Mesenchymal stem cell (in vitro differentiated cells and primary cell): ENCODE data around the gene GJA5.

Source experiments
- DNase-seq: peaks from one replicate; pipeline ENCODE4 v3.0.0-alpha.2; 2013
- H2AFZ ChIP-seq: one replicate; pipeline ENCODE4 v1.6.1; 2013; ENCODE audit warnings: low read depth, mild to moderate bottlenecking, control low read depth, inconsistent platforms, low read length, moderate library complexity
- H2AK5ac ChIP-seq: 2 replicates; pipeline ENCODE4 v1.6.1; 2013; ENCODE audit warnings: low read length, moderate library complexity, mild to moderate bottlenecking, inconsistent platforms; ENCODE audit not compliant: severe bottlenecking
- H2BK120ac ChIP-seq: one replicate; pipeline ENCODE4 v1.6.1; 2013; ENCODE audit warnings: low read depth, mild to moderate bottlenecking, inconsistent platforms, low read length, moderate library complexity
- H2BK12ac ChIP-seq, 2 experiments: one replicate each; pipeline ENCODE4 v1.6.1; 2013; ENCODE audit warnings: inconsistent platforms in 2 of 2, low read length in 2 of 2, mild to moderate bottlenecking in 2 of 2, moderate library complexity in 2 of 2, control low read depth in 1 of 2
- H2BK15ac ChIP-seq: one replicate; pipeline ENCODE4 v1.6.1; 2013; ENCODE audit warnings: mild to moderate bottlenecking, low read depth, inconsistent platforms; ENCODE audit not compliant: poor library complexity, severe bottlenecking
- H2BK5ac ChIP-seq: 2 replicates; pipeline ENCODE4 v1.6.1; 2013; ENCODE audit warnings: low read depth, mild to moderate bottlenecking, low read length, control low read depth, inconsistent platforms; ENCODE audit not compliant: poor library complexity, severe bottlenecking
- H3K14ac ChIP-seq, 2 experiments: one replicate each; pipeline ENCODE4 v1.6.1; 2013; ENCODE audit warnings: inconsistent platforms in 2 of 2, low read length in 2 of 2, control low read depth in 1 of 2, mild to moderate bottlenecking in 1 of 2, moderate library complexity in 1 of 2
- H3K18ac ChIP-seq, 2 experiments: one replicate each; pipeline ENCODE4 v1.6.1; 2013; ENCODE audit warnings: inconsistent platforms in 2 of 2, low read length in 2 of 2, control low read depth in 1 of 2, low read depth in 1 of 2, mild to moderate bottlenecking in 1 of 2
- H3K23ac ChIP-seq, 2 experiments: one replicate each; pipeline ENCODE4 v1.6.1; 2013; ENCODE audit warnings: inconsistent platforms in 2 of 2, low read length in 2 of 2, mild to moderate bottlenecking in 2 of 2, moderate library complexity in 2 of 2, control low read depth in 1 of 2
- H3K27ac ChIP-seq: 2 replicates; pipeline ENCODE4 v1.5.1; 2013; ENCODE audit warnings: mild to moderate bottlenecking, moderate library complexity, low read length, control low read depth, inconsistent platforms; ENCODE audit not compliant: poor library complexity, severe bottlenecking
- H3K27me3 ChIP-seq, 2 experiments: 2 replicates each; pipeline versions ENCODE4 v1.6.1 to v1.7.0; 2013; ENCODE audit warnings: low read length in 2 of 2, mild to moderate bottlenecking in 2 of 2, moderate library complexity in 2 of 2, control low read depth in 1 of 2, inconsistent platforms in 1 of 2; ENCODE audit not compliant: control insufficient read depth in 1 of 2, insufficient read depth in 1 of 2
- H3K36me3 ChIP-seq, 2 experiments: 2 replicates each; pipeline versions ENCODE4 v1.6.1 to v1.7.0; 2013; ENCODE audit warnings: low read length in 2 of 2, control low read depth in 1 of 2, inconsistent platforms in 1 of 2, low read depth in 1 of 2, mild to moderate bottlenecking in 1 of 2; ENCODE audit not compliant: insufficient read depth in 2 of 2, control insufficient read depth in 1 of 2
- H3K4ac ChIP-seq, 2 experiments: one replicate each; pipeline ENCODE4 v1.6.1; 2013; ENCODE audit warnings: inconsistent platforms in 2 of 2, low read length in 2 of 2, mild to moderate bottlenecking in 2 of 2, moderate library complexity in 2 of 2, control low read depth in 1 of 2, low read depth in 1 of 2
- H3K4me1 ChIP-seq: 2 replicates; pipeline ENCODE4 v1.6.1; 2013; ENCODE audit warnings: low read depth, low read length, control low read depth; ENCODE audit not compliant: control insufficient read depth, insufficient read depth
- H3K4me2 ChIP-seq: 2 replicates; pipeline ENCODE4 v1.6.1; 2013; ENCODE audit warnings: low read length, mild to moderate bottlenecking, inconsistent platforms; ENCODE audit not compliant: poor library complexity, severe bottlenecking
- H3K4me3 ChIP-seq, 2 experiments: 2 replicates each; pipeline versions ENCODE4 v1.5.1 to v1.7.0; 2013; ENCODE audit warnings: low read length in 2 of 2, mild to moderate bottlenecking in 2 of 2, control low read depth in 1 of 2, low read depth in 1 of 2; ENCODE audit not compliant: insufficient read depth in 1 of 2
- H3K79me1 ChIP-seq: replicated peaks from 2 replicates; pipeline ENCODE4 v1.6.1; 2013; ENCODE audit warnings: mild to moderate bottlenecking, control low read depth, low read length, inconsistent platforms; ENCODE audit not compliant: poor library complexity, severe bottlenecking
- H3K9ac ChIP-seq: 2 replicates; pipeline ENCODE4 v1.7.0; 2013; ENCODE audit warnings: mild to moderate bottlenecking, low read length, moderate library complexity
- H3K9me3 ChIP-seq: 2 replicates; pipeline ENCODE4 v1.7.0; 2013; ENCODE audit warnings: mild to moderate bottlenecking, low read length; ENCODE audit not compliant: control insufficient read depth
- H4K8ac ChIP-seq: one replicate; pipeline ENCODE4 v1.6.1; 2013; ENCODE audit warnings: inconsistent platforms, mild to moderate bottlenecking, low read length, moderate library complexity
- H4K91ac ChIP-seq: one replicate; pipeline ENCODE4 v1.6.1; 2013; ENCODE audit warnings: mild to moderate bottlenecking, low read length, inconsistent platforms
- WGBS: methylation state at CpG from one replicate; pipeline ENCODE4 v1.1.7; 2013; ENCODE audit warnings: mixed read lengths; 5-methylcytosine and 5-hydroxymethylcytosine counted together

GJA5 gene

DNA sequence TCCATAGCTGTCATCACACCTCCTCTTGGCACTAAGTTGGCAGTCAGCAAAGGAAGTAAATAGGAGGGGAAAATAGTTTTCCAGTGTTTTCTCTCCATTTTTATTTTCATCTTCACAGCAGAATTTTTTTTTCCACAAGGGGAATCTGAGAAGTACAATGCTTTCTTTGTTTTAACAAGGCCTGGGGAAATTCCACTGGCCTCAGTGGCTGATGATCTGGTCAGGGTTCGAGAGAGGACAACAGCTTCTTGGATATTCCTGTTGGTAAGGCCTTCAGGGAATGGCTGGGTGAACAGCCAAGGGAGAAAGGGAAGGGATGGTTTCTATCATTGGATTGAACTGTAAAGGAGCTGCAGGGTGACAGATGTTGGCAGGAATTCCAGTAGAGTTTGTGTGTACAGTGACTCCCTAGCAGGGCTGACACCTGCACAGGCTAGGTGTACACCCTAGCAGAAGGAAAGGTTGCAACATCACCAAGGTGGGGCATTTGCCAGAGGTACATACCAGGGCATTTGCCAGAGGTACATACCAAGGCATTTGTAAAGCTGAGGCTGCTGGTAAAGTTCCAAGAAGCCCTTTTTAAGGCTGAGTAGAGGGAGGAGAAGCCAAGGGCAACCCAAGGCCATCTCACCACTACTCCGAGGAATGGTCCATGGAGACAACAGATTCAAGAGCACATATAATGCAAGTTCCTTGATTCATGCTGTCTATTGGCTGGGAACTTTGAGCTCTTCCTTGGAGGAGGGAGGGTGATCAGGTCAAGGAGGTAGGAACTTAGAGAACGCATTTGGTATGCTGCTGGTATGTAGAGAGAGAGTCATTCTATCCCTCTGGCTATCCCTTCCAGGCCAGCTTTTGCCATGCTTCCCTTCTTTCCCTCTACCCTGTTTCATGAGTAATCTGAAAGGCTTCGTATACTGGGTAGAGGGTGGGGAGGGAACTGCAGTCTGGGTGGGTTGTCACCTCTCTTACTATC lies 3.1 kb downstream of the GJA5 start:
- H3K27ac ChIP-seq, result no peak overlapping the region
- no peak overlapping the region for H2BK120ac ChIP-seq

DNA sequence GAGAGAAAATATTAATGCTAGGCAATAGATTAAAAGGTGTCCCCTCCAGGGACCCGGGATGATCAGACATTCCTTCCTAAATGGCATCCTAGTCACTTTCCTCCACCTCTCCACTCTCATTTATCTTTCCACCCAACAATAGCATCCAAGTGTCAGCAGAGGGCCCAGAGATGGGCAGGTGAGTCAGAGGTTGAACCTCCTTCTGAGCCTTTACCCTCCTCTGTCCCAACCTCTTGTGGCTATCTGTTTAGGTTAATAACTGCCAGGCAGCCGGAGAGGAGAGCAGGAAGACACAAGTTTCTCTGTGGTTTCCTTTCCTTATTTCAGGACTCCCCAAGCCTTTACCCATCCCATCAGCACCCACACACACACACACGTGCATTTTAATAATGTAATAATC lies 4.1 kb downstream of the GJA5 start:
- Histone ChIP-seq H3K9ac (no peak overlapping the region), H3K4me1 (no peaks in the 10 kb centered on the region), H3K4ac (no peak overlapping the region), H4K8ac (no peak overlapping the region), H3K9me3 (no peaks in the 10 kb centered on the region), H3K23ac (no peak overlapping the region), H2BK12ac (no peak overlapping the region), H3K27me3 (peaks cover 6 to 17% of the 10 kb centered on the region in 2 experiments), H3K4me3 (no peak overlapping the region), H2AK5ac (no peak overlapping the region), H2BK15ac (no peak overlapping the region), H2BK5ac (no peak overlapping the region), H2AFZ (no peak overlapping the region), H3K27ac (no peak overlapping the region), H3K18ac (no peak overlapping the region), H2BK120ac (no peak overlapping the region), H3K36me3 (no peaks in the 10 kb centered on the region), H3K4me2 (no peak overlapping the region), H3K79me1 (no peaks in the 10 kb centered on the region), H4K91ac (no peak overlapping the region), H3K14ac (no peak overlapping the region)
- no peak for DNase-seq
- 88% methylated on average over 3 of the region's 3 CpGs for WGBS

More for the DNA sequence above, 3.1 kb downstream of the GJA5 start:
- Histone ChIP-seq H3K14ac (no peak overlapping the region), H2AFZ (no peak overlapping the region), H3K27me3 (peaks cover 10 to 23% of the 10 kb centered on the region in 2 experiments), H3K4me1 (no peaks in the 10 kb centered on the region), H3K4ac (no peak overlapping the region), H3K9ac (no peak overlapping the region), H3K9me3 (no peaks in the 10 kb centered on the region), H2BK15ac (no peak overlapping the region), H2BK12ac (no peak overlapping the region), H2AK5ac (no peak overlapping the region), H4K91ac (no peak overlapping the region), H4K8ac (no peak overlapping the region), H3K4me2 (no peak overlapping the region), H3K18ac (no peak overlapping the region), H3K79me1 (no peaks in the 10 kb centered on the region), H3K36me3 (no peaks in the 10 kb centered on the region), H2BK5ac (no peak overlapping the region), H3K23ac (no peak overlapping the region), H3K4me3 (no peak overlapping the region)
- no peak for DNase-seq
- WGBS, result 66% methylated on average over 2 of the region's 4 CpGs

DNA sequence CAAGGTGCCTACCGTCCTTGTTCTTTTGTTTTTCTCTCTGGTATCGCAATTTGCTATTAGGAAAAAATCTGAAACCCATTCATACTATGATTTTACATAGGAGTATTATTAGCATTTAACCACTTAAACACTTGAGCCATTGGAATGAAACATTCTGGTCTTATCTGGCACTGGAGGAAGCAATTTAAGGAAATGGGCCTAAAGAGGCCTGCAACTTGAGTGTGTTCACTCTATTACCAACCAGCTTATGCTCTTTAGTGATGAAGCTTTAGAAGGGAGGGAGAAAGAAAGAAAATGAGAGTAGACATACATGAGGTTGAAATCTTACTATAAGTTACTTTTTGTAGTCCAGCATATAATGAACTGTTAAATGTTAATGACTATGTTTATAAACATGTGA lies 5.7 kb downstream of the GJA5 start:
- Histone ChIP-seq H2BK120ac (no peak overlapping the region), H3K4me2 (no peak overlapping the region), H3K4me3 (no peak overlapping the region), H2AK5ac (no peak overlapping the region), H2BK12ac (no peak overlapping the region), H3K36me3 (no peaks in the 10 kb centered on the region), H3K18ac (no peak overlapping the region), H3K79me1 (no peaks in the 10 kb centered on the region), H3K14ac (no peak overlapping the region), H3K27ac (no peak overlapping the region), H3K4me1 (no peaks in the 10 kb centered on the region), H3K27me3 (peaks cover 2 to 3% of the 10 kb centered on the region in 2 experiments), H4K8ac (no peak overlapping the region), H2BK5ac (no peak overlapping the region), H2BK15ac (no peak overlapping the region), H2AFZ (no peak overlapping the region), H3K23ac (no peak overlapping the region), H3K4ac (no peak overlapping the region), H3K9me3 (no peaks in the 10 kb centered on the region), H3K9ac (no peak overlapping the region), H4K91ac (no peak overlapping the region)
- DNase-seq, result no peak
- WGBS, result no CpG with 5 or more reads among the region's 2 CpGs

DNA sequence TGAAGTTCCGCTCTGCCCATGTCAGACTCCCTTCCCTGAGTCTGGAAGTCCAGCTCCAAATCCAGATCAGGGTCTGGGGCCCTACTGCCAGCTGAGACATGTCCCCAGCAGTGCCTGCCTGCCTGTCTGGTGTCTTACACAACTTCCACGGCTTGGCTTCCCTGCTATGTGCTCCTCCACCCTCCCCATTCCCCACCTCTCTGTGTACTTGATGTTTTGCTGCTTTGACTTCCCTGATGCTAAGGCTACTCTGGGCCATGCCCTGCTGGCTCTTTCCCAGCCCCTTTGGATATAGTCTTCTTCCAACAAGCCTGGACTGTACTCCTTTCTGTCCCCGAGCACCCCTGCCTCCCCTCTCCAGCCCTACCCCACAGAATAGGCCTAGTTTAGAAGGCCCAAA lies 7.3 kb downstream of the GJA5 start:
- no peak overlapping the region for H2BK12ac ChIP-seq
- H3K23ac ChIP-seq, result no peak overlapping the region
- H3K36me3 ChIP-seq, result no peaks in the 10 kb centered on the region
- H3K9ac ChIP-seq, result no peak overlapping the region
- no peaks in the 10 kb centered on the region for H3K4me1 ChIP-seq
- H2BK15ac ChIP-seq, result no peak overlapping the region
- no peak overlapping the region for H4K91ac ChIP-seq
- H4K8ac ChIP-seq, result no peak overlapping the region
- H3K4me2 ChIP-seq, result no peak overlapping the region
- no peak overlapping the region for H2BK5ac ChIP-seq
- H3K9me3 ChIP-seq, result no peaks in the 10 kb centered on the region
- no peak overlapping the region for H3K27ac ChIP-seq
- H3K18ac ChIP-seq, result no peak overlapping the region
- no peak overlapping the region for H2AFZ ChIP-seq
- H3K79me1 ChIP-seq, result no peaks in the 10 kb centered on the region
- 71% methylated on average over 2 of the region's 3 CpGs for WGBS
- no peak for DNase-seq
- no peak overlapping the region for H2BK120ac ChIP-seq
- no peak overlapping the region for H3K14ac ChIP-seq
- no peaks in the 10 kb centered on the region for H3K27me3 ChIP-seq
- H3K4ac ChIP-seq, result no peak overlapping the region
- H2AK5ac ChIP-seq, result no peak overlapping the region
- no peak overlapping the region for H3K4me3 ChIP-seq
